CD4-positive, alpha-beta T cell treated with Interferon alpha-2 for 1 hour (primary cell): Measurements from ENCODE around the gene KANSL1.
"Not testable (repeated sequence)": the region's sequence is repeated elsewhere in the genome, so short reads cannot be mapped to it uniquely, and the experiment has no call there.

Experiments
- DNase-seq, 2 donors: peaks; one replicate each; pipeline ENCODE4 v3.0.0-alpha.2; 2020 to 2022

Gene KANSL1

DNA sequence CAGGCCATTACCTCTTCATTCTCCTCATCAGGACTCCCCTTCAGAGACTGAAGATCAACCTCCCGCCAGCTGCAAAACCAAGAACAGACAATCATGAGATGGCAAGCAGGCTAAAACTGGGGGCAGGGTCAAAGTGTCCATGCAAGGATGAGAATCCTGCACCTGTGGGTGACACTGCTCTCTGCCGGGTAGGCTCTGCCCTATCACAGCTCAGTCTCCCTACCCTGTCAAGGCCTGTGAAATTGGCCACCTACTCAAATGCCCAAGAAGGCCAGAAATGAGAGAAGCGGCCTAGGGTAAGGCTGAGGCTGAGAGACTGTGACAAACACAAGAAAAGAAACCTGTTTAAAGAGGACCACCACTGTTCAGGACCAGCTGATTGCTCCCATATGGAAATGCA lies 159.8 kb downstream of the KANSL1 start:
- no peak for DNase-seq

DNA sequence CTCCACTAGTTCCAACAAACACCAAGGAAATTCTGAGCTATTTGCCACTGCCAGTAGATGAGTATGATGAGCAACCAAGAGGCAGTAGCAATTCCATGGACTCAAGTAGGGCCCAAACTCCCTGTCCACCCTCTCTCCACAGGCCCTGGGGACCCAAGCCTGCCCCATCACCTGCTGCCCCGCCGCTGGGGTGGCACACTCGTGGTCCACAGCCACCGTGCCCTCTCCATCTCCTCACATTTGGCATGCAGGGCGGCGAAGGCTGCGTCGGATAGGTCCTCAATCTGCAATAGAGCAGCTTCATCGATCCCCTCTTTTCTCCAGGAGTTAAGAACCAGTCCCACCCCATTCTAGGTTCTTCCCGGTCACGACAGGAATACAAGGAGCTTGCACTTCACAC lies 160.3 kb downstream of the KANSL1 start:
- no peak for DNase-seq

DNA sequence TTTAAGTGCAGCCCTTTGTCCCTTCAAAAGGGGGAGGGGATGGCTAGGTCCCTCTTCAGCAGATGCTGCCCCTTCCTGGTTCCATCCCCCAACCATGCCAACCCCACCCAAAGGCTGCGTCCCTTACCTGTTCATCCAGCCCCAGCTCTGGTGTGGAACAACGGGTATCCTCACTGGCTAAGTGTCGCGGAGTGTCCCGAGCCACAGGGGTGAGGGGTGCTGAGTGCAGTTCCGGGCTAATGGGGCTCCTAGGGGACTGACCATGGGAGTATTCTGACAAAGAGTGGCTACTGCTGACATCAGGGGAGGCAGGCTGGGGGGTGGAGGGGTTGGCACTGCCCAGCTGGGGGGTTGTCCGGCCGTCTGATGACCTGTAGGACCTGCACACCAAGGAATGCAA lies 161.3 kb downstream of the KANSL1 start:
- DNase-seq, result no peak

DNA sequence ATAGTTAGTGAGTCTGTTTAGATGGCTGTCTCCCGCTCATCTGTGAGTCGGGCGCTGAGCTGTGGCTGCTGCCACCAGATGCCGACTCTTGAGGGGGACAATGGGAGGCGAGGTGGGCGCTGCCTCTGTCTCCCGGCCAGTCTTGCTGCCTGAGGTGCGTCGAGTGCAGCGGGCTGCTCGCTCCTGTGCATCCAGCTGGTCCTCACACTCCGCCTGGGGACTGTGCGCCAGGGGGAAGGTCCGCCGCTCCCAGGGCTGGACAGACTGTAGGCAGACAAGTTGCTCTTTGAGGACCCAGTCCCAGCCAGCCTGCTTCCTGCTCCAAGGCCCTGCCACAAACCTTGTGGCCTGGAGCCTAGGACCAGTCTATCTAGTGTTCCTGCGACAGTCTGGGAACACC lies 161.8 kb downstream of the KANSL1 start:
- DNase-seq, result no peak

DNA sequence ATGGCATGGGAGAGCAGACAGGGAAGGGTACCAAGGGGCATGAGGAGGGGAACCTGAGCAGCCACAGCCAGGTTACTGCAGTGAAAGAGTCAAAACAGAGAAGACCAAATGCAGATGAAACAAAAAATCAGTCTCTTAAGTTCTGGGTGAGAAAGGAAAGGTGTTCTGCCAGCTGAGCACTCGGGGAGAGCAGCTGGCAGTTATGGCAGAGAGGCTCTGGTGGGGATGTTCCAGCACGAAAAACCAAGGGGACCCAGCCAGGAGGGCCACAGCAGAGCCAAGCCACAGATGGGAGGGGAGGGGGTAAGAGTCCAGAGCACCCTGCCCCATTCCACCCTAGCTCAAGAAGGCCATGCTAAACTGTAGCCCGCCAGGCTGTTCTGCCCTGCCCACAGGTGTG lies 162.5 kb downstream of the KANSL1 start:
- no peak for DNase-seq

DNA sequence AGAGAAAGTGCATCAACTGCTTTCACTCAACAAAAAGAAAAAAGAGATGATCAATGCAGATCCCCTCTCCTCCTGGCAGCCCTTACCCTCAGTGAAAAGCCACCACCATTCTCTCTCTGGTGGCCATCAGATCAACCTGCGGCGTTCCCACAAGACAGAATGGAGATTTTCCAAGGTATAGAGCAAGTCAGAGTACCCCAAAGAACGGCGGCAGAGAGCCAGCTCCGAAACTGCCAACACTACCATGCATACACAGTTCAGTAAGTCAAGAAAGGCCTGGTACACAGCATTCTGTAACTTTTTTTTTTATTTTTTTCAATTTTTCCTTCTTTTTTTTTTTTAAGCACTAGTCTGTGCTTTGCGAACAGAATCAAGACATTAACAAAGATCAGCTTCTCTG lies 163.6 kb downstream of the KANSL1 start:
- no peak for DNase-seq

DNA sequence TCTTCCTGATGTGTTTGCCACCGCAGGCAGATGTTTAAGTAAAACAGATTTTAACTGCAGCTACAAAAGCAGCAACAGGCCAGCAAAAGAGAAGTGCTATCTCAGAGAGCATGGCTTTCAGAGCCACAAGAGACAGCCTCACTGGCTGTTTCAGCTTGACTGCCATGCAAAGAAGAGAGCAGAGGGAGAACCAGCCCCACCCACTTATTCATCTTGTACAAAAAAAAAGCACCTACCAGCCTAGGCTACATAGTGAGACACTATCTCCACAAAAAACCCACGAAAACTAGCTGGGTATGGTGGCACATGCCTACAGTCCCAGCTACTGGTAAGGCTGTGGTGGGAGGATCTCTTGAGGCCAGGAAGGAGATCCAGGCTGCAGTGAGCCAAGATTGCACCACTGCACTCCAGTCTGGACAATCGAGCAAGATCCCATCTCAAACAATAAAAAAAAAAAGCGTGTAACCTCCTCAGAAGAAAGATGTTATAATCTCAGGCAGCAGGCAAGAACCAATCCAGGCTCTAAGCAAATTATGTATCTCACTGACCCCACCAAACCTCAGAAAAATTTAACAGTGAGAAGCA lies 164.2 kb downstream of the KANSL1 start:
- DNase-seq, result no peak

DNA sequence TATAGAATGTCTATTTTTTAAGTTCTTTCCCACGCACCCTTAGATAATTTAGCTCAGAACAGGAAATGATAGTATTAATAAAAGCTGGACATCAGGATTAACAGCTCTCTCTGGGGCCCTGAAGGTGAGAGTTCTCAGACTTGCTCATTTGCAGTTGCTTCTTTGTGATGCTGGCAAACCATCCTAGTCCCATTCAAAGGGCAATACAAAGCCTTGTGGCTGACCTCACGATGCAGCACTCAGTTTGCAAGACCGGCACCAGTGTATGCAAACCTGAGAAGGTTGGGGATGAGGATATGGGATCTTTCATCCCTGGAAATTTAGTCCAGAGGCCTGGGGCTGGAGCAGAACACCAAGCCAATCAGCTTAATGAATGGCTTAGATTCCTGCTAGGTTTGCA lies 164.9 kb downstream of the KANSL1 start:
- DNase-seq, result no peak

DNA sequence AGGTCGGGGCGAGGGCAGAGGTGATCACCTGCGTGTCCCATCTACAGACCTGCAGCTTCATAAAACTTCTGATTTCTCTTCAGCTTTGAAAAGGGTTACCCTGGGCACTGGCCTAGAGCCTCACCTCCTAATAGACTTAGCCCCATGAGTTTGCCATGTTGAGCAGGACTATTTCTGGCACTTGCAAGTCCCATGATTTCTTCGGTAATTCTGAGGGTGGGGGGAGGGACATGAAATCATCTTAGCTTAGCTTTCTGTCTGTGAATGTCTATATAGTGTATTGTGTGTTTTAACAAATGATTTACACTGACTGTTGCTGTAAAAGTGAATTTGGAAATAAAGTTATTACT lies 165.3 kb downstream of the KANSL1 start:
- no peak for DNase-seq

DNA sequence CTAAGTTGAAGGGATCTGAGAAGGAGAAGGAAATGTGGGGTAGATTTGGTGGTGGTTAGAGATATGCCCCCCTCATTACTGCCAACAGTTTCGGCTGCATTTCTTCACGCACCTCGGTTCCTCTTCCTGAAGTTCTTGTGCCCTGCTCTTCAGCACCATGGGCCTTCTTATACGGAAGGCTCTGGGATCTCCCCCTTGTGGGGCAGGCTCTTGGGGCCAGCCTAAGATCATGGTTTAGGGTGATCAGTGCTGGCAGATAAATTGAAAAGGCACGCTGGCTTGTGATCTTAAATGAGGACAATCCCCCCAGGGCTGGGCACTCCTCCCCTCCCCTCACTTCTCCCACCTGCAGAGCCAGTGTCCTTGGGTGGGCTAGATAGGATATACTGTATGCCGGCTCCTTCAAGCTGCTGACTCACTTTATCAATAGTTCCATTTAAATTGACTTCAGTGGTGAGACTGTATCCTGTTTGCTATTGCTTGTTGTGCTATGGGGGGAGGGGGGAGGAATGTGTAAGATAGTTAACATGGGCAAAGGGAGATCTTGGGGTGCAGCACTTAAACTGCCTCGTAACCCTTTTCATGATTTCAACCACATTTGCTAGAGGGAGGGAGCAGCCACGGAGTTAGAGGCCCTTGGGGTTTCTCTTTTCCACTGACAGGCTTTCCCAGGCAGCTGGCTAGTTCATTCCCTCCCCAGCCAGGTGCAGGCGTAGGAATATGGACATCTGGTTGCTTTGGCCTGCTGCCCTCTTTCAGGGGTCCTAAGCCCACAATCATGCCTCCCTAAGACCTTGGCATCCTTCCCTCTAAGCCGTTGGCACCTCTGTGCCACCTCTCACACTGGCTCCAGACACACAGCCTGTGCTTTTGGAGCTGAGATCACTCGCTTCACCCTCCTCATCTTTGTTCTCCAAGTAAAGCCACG lies 165.9 kb downstream of the KANSL1 start:
- no peak for DNase-seq

DNA sequence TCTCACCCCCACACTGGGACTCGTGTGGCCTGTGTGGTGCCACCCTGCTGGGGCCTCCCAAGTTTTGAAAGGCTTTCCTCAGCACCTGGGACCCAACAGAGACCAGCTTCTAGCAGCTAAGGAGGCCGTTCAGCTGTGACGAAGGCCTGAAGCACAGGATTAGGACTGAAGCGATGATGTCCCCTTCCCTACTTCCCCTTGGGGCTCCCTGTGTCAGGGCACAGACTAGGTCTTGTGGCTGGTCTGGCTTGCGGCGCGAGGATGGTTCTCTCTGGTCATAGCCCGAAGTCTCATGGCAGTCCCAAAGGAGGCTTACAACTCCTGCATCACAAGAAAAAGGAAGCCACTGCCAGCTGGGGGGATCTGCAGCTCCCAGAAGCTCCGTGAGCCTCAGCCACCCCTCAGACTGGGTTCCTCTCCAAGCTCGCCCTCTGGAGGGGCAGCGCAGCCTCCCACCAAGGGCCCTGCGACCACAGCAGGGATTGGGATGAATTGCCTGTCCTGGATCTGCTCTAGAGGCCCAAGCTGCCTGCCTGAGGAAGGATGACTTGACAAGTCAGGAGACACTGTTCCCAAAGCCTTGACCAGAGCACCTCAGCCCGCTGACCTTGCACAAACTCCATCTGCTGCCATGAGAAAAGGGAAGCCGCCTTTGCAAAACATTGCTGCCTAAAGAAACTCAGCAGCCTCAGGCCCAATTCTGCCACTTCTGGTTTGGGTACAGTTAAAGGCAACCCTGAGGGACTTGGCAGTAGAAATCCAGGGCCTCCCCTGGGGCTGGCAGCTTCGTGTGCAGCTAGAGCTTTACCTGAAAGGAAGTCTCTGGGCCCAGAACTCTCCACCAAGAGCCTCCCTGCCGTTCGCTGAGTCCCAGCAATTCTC lies 166.8 kb downstream of the KANSL1 start:
- DNase-seq, result no peak

DNA sequence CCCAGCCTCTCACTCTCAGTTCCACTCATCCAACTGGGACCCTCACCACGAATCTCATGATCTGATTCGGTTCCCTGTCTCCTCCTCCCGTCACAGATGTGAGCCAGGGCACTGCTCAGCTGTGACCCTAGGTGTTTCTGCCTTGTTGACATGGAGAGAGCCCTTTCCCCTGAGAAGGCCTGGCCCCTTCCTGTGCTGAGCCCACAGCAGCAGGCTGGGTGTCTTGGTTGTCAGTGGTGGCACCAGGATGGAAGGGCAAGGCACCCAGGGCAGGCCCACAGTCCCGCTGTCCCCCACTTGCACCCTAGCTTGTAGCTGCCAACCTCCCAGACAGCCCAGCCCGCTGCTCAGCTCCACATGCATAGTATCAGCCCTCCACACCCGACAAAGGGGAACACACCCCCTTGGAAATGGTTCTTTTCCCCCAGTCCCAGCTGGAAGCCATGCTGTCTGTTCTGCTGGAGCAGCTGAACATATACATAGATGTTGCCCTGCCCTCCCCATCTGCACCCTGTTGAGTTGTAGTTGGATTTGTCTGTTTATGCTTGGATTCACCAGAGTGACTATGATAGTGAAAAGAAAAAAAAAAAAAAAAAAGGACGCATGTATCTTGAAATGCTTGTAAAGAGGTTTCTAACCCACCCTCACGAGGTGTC lies 167.6 kb downstream of the KANSL1 start:
- DNase-seq, result no peak

DNA sequence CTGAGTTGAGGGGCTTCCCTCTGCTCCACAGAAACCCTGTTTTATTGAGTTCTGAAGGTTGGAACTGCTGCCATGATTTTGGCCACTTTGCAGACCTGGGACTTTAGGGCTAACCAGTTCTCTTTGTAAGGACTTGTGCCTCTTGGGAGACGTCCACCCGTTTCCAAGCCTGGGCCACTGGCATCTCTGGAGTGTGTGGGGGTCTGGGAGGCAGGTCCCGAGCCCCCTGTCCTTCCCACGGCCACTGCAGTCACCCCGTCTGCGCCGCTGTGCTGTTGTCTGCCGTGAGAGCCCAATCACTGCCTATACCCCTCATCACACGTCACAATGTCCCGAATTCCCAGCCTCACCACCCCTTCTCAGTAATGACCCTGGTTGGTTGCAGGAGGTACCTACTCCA lies 168.2 kb downstream of the KANSL1 start:
- no peak for DNase-seq

DNA sequence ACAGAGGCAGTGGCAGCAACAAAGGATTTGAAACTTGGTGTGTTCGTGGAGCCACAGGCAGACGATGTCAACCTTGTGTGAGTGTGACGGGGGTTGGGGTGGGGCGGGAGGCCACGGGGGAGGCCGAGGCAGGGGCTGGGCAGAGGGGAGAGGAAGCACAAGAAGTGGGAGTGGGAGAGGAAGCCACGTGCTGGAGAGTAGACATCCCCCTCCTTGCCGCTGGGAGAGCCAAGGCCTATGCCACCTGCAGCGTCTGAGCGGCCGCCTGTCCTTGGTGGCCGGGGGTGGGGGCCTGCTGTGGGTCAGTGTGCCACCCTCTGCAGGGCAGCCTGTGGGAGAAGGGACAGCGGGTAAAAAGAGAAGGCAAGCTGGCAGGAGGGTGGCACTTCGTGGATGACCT lies 168.6 kb downstream of the KANSL1 start:
- no peak for DNase-seq

DNA sequence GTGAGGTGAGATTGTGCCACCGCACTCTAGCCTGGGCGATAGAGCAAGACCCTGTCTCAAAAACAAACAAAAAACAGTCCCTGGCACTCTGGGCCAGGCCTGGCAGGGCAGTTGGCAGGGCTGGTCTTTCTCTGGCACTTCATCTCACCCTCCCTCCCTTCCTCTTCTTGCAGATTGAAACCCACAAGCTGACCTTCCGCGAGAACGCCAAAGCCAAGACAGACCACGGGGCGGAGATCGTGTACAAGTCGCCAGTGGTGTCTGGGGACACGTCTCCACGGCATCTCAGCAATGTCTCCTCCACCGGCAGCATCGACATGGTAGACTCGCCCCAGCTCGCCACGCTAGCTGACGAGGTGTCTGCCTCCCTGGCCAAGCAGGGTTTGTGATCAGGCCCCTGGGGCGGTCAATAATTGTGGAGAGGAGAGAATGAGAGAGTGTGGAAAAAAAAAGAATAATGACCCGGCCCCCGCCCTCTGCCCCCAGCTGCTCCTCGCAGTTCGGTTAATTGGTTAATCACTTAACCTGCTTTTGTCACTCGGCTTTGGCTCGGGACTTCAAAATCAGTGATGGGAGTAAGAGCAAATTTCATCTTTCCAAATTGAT lies 169.3 kb downstream of the KANSL1 start:
- DNase-seq, result no peak

DNA sequence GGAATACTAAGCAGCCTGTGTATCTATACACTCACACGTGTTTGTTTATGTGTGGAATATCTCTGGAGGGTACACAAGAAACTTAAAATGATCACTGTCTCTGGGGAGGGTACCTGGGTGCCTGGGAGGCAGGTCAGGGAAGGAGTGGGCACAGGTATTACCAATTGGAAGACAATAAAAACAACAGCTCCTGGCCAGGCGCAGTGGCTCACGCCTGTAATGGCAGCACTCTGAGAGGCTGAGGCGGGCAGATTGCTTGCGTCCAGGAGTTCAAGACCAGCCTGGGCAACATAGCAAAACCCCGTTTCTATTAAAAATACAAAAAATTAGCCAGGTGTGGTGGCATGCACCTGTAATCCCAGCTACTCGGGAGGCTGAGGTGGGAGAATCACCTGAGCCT lies 169.9 kb downstream of the KANSL1 start:
- not testable (repeated sequence) for DNase-seq

DNA sequence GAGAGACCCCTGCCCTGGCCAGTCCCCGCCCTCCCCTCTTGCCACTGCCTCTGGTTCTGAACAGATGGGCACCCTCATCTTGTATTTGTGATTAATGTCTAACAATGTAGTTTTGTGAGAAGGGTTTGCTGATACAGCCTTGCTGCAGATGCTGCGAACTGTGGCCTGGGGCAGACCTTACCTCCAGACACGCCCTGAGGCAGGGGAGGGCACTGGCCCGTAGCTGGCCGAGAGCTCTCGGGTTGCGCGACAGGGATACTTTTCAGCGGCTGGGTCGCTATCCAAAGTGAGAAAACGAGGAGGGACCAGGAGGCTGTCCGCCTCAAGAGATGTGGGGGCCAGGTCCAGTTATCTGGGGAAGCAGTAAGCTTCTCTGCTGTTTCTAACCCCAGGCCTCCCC lies 172.2 kb downstream of the KANSL1 start:
- DNase-seq, result no peak

DNA sequence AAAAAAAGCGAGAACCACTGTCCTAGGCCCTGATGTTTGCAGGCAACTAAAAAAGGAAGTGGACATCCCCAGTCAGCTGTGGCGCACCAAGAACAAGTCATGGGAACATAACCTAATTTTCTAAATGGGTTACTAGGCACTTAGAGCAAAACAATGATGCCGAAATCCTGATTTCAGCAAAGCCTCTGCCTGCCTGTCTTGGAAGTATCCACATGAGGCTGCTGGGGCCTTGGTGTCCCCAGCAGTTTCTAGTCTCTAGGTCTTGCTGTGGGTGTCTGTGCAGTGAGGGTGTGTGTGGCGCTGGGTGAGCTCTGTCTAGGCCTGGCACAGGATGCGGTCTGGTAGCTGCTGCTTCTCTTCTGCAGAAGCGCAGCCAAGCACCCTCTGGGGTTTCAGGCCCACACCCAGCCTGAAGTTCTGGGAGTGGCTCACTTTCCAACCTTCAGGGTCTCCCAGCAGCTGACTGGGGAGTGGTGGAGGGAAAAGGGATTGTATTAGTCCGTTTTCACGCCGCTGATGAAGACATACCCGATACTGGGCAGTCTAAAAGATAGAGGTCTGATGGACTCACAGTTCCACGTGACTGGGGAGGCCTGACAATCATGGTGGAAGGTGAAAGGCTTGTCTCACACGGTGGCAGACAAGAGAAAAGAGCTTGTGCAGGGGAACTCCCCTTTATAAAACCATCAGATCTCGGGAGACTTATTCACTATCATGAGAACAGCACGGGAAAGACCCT lies 173.0 kb downstream of the KANSL1 start:
- DNase-seq, result peak; percentile 67 to 76

DNA sequence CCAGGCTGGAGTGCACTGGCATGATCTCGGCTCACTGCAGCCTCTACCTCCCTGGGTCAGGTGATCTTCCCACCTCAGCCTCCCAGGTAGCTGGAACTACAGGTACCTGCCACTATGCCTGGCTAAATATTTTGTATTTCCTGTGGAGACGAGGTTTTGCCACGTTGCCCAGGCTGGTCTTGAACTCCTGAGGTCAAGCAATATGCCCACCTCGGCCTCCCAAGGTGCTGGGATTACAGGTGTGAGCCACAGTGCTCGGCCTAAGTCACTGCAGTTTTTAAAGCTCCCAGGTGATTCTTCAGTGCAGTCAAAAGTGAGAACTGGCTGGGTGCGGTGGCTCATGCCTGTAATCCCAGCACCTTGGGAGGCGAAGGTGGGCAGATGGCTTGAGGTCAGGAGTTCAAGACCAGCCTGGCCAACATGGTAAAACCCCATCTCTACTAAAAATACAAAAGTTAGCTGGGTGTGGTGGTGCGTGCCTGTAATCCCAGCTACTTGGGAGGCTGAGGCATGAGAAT lies 173.8 kb downstream of the KANSL1 start:
- DNase-seq, result not testable (repeated sequence)

DNA sequence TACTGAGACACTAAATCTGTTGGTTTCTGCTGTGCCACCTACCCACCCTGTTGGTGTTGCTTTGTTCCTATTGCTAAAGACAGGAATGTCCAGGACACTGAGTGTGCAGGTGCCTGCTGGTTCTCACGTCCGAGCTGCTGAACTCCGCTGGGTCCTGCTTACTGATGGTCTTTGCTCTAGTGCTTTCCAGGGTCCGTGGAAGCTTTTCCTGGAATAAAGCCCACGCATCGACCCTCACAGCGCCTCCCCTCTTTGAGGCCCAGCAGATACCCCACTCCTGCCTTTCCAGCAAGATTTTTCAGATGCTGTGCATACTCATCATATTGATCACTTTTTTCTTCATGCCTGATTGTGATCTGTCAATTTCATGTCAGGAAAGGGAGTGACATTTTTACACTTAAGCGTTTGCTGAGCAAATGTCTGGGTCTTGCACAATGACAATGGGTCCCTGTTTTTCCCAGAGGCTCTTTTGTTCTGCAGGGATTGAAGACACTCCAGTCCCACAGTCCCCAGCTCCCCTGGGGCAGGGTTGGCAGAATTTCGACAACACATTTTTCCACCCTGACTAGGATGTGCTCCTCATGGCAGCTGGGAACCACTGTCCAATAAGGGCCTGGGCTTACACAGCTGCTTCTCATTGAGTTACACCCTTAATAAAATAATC lies 179.6 kb downstream of the KANSL1 start:
- DNase-seq, result no peak

DNA sequence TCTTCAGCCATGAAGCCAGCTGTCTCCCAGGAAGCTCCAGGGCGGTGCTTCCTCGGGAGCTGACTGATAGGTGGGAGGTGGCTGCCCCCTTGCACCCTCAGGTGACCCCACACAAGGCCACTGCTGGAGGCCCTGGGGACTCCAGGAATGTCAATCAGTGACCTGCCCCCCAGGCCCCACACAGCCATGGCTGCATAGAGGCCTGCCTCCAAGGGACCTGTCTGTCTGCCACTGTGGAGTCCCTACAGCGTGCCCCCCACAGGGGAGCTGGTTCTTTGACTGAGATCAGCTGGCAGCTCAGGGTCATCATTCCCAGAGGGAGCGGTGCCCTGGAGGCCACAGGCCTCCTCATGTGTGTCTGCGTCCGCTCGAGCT lies 180.1 kb downstream of the KANSL1 start:
- no peak for DNase-seq
